DND-41 (cell line): ENCODE data around the gene AFF2.

Source experiments
- ATAC-seq: fragments of 200-7000 bp; cut with Tn5 transposase; 3 replicates; pipeline ENCODE4 v1.9.1; 2021; ENCODE audit warnings: low read depth; ENCODE audit not compliant: insufficient read depth
- DNase-seq: peaks from one replicate; pipeline ENCODE4 v3.0.0-alpha.2; 2020
- H2AFZ ChIP-seq: 2 replicates; pipeline ENCODE4 v1.6.0; 2012; ENCODE audit warnings: low read depth, low read length
- H3K27ac ChIP-seq: 2 replicates; pipeline ENCODE4 v1.5.1; 2012; ENCODE audit warnings: low read length, inconsistent platforms
- H3K27me3 ChIP-seq: fragments of 200-600 bp; sonication (generic); 2 replicates; pipeline ENCODE4 v1.6.0; 2012; ENCODE audit warnings: low read length, mild to moderate bottlenecking, inconsistent platforms; ENCODE audit not compliant: insufficient read depth, poor library complexity
- H3K36me3 ChIP-seq: 2 replicates; pipeline ENCODE4 v1.5.1; 2012; ENCODE audit warnings: low read length, inconsistent platforms; ENCODE audit not compliant: insufficient read depth
- H3K4me1 ChIP-seq: 2 replicates; pipeline ENCODE4 v1.5.1; 2012; ENCODE audit warnings: mild to moderate bottlenecking, low read length; ENCODE audit not compliant: insufficient read depth
- H3K4me2 ChIP-seq: 2 replicates; pipeline ENCODE4 v1.6.0; 2012; ENCODE audit warnings: mild to moderate bottlenecking, moderate library complexity, low read length, inconsistent platforms; ENCODE audit not compliant: insufficient read depth
- H3K4me3 ChIP-seq, 2 experiments: fragments of 200-600 bp in 1 of 2; shearing (Covaris generic) in 1 of 2; 2 replicates each; pipeline ENCODE4 v1.5.1; 2012 to 2016; ENCODE audit warnings: inconsistent platforms in 2 of 2, low read length in 2 of 2, mild to moderate bottlenecking in 2 of 2, low read depth in 1 of 2, moderate library complexity in 1 of 2
- H3K79me2 ChIP-seq: 2 replicates; pipeline ENCODE4 v1.6.0; 2012; ENCODE audit warnings: low read length, inconsistent platforms; ENCODE audit not compliant: insufficient read depth
- H3K9ac ChIP-seq: 2 replicates; pipeline ENCODE4 v1.6.0; 2012; ENCODE audit warnings: low read depth, mild to moderate bottlenecking, inconsistent platforms, low read length, moderate library complexity
- H3K9me3 ChIP-seq: 2 replicates; pipeline ENCODE4 v1.5.1; 2012; ENCODE audit warnings: low read length, moderate library complexity, mild to moderate bottlenecking, inconsistent platforms; ENCODE audit not compliant: insufficient read depth, severe bottlenecking
- H4K20me1 ChIP-seq: 2 replicates; pipeline ENCODE4 v1.6.0; 2012; ENCODE audit warnings: low read length; ENCODE audit not compliant: insufficient read depth
- EZH2 ChIP-seq: IDR thresholded peaks from 3 replicates; pipeline ENCODE4 v1.6.1; 2012; ENCODE audit warnings: borderline replicate concordance, low read depth, mild to moderate bottlenecking, moderate library complexity, low read length, inconsistent platforms; ENCODE audit not compliant: severe bottlenecking
- TF ChIP-seq, protein P1 (sequence below): IDR thresholded peaks from 2 replicates; pipeline ENCODE4 v1.5.1; 2012; ENCODE audit warnings: borderline replicate concordance, low read length, moderate library complexity, mild to moderate bottlenecking; ENCODE audit not compliant: poor library complexity, severe bottlenecking; ENCODE audit errors: extremely low read depth

The AFF2 gene

DNA sequence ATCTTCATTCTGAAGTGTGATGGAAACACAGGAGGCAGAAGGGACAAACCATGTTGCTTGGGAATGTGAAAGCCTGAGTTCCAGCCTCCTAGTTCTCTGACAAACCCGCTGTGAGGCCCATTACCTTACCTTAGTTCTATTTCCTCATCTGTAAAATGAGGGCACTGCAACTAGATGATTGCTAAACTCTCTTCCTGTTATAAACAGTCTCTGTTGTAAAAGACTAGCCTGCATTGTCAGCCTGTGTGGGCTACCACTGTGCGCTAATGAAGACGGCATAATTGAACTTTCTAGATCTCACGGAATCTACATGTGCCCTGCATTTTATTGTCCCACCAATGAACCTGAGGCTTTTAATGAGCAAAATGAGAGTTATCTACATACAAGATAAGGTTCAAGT lies 147.2 kb downstream of the AFF2 start:
- no peak overlapping the region for H3K27ac ChIP-seq
- no peaks in the 10 kb centered on the region for H3K36me3 ChIP-seq
- no peaks in the 10 kb centered on the region for H3K27me3 ChIP-seq
- TF ChIP-seq, protein P1, sequence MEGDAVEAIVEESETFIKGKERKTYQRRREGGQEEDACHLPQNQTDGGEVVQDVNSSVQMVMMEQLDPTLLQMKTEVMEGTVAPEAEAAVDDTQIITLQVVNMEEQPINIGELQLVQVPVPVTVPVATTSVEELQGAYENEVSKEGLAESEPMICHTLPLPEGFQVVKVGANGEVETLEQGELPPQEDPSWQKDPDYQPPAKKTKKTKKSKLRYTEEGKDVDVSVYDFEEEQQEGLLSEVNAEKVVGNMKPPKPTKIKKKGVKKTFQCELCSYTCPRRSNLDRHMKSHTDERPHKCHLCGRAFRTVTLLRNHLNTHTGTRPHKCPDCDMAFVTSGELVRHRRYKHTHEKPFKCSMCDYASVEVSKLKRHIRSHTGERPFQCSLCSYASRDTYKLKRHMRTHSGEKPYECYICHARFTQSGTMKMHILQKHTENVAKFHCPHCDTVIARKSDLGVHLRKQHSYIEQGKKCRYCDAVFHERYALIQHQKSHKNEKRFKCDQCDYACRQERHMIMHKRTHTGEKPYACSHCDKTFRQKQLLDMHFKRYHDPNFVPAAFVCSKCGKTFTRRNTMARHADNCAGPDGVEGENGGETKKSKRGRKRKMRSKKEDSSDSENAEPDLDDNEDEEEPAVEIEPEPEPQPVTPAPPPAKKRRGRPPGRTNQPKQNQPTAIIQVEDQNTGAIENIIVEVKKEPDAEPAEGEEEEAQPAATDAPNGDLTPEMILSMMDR = no peak
- no peak for TF ChIP-seq EZH2
- ATAC-seq (peak; percentile 39; the same call in 1 of the 3 replicates), DNase-seq (no peak)
- H3K79me2 ChIP-seq = peaks cover 3% of the 10 kb centered on the region
- H4K20me1 ChIP-seq = no peaks in the 10 kb centered on the region
- H3K4me1 ChIP-seq = no peaks in the 10 kb centered on the region
- no peak overlapping the region for H2AFZ ChIP-seq
- H3K9me3 ChIP-seq = no peaks in the 10 kb centered on the region
- H3K4me3 ChIP-seq = no peak overlapping the region
- no peak overlapping the region for H3K9ac ChIP-seq
- no peak overlapping the region for H3K4me2 ChIP-seq

DNA sequence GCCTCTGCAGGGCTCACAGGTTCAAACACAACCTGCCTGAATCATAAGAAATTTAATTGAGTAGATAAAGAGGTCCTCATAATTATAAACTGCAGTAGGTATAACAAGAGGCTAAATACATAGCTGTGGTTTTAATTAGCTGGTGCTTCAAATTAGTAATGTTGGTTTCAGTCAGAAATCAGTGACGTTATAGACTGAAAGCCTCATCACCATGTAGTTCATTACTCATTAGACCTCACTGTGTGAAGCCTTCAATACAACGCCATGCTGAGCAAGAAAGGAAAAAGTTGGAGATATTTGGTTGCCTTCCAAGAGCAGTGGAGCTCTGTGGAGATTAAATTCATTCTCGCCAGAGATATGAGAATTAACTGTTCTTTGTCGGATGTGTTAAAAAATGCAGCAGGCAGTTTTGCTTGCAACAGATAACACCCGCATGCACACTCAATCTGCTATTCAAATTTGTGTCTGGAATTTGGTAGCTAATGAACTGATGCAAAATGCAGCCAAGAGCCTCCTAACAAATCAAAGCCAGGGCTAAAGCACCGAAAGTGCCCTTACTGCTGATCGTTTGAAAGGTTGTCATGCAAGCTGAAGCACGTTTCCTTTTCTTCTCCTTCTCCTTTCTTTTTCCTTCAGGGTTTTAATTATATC lies 148.9 kb downstream of the AFF2 start:
- H3K4me2 ChIP-seq = no peak overlapping the region
- ATAC-seq = no peak
- H3K79me2 ChIP-seq = peaks cover 2% of the 10 kb centered on the region
- H3K9ac ChIP-seq = no peak overlapping the region
- no peaks in the 10 kb centered on the region for H3K4me1 ChIP-seq
- H3K27me3 ChIP-seq = no peaks in the 10 kb centered on the region
- no peaks in the 10 kb centered on the region for H3K36me3 ChIP-seq
- no peak overlapping the region for H3K27ac ChIP-seq
- H3K4me3 ChIP-seq = no peak overlapping the region
- no peaks in the 10 kb centered on the region for H4K20me1 ChIP-seq
- no peak for DNase-seq
- TF ChIP-seq, protein P1 = no peak
- no peak for TF ChIP-seq EZH2
- no peak overlapping the region for H2AFZ ChIP-seq
- H3K9me3 ChIP-seq = no peaks in the 10 kb centered on the region

DNA sequence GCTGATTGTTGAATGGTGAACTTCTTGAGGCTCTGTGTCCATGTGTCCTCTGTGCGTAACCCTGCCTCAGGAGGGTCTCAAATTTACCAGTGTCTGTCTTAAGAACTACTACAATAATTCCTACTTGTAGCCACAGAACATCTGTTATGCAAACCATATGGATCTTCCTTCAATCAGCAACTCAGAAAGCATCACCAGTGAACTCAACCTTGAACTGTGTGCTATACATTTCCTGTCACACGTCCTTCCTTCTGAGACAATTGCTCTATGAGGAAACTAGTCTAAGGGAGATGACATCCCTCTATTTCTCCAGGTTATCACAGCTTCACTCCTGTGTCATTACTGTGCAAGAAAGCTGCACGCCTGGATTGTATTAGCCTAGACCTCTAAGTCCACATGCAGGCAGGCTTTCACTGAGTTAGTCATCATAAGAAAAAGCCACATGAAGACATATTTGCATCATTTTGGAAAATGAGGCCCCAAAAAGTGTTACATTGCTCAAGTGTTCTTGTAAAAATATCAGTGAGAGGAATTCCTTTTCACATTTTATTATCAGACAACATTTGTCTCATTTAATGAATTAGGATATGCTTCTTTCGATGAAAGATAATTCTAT lies 157.8 kb downstream of the AFF2 start:
- Histone ChIP-seq H3K27ac (no peak overlapping the region), H3K27me3 (no peaks in the 10 kb centered on the region), H3K9ac (no peak overlapping the region), H3K4me1 (peaks cover 4% of the 10 kb centered on the region; the same call in 1 of the 2 replicates), H2AFZ (no peak overlapping the region), H4K20me1 (no peaks in the 10 kb centered on the region), H3K79me2 (0 out of 2 replicates have a peak, but pooled peaks cover 3% of the 10 kb centered on the region), H3K4me2 (no peak overlapping the region), H3K4me3 (no peak overlapping the region), H3K36me3 (no peaks in the 10 kb centered on the region), H3K9me3 (no peaks in the 10 kb centered on the region)
- no peak for DNase-seq
- 0 out of 3 replicates have a peak, but pooled peaks have one; percentile 12 for ATAC-seq
- TF ChIP-seq EZH2 = no peak
- TF ChIP-seq, protein P1 = no peak
